ENCODE data around the gene ZNF213.

ZNF213 gene

GRCh38 chr16:3149630-3150345 is 15.0 kb downstream of the ZNF213 start:
- TF ChIP-seq CTCF (IDR thresholded peaks at IDR 0.05; ENCODE audit: control insufficient read depth, extremely low read depth, insufficient read depth): peak; percentile 66
- DNase-seq (ENCODE audit: low read depth): no peak
- H3K4me3 ChIP-seq (ENCODE audit: low read depth, low read length): peak overlapping the region; percentile 76

- peak; percentile 90 for DNase-seq (ENCODE audit: low read depth)
- no peak for TF ChIP-seq CTCF (IDR thresholded peaks at IDR 0.05; ENCODE audit: control insufficient read depth, extremely low read depth, insufficient read depth)
These were observed 15.8 kb downstream of the ZNF213 start for GRCh38 chr16:3150346-3151218.

GRCh38 chr16:3152027-3152276 is 17.1 kb downstream of the ZNF213 start:
- DNase-seq (ENCODE audit: low read depth): no peak
- peak overlapping the region; percentile 76 for H3K4me3 ChIP-seq (ENCODE audit: low read depth, low read length)
- TF ChIP-seq CTCF (IDR thresholded peaks at IDR 0.05; ENCODE audit: control insufficient read depth, extremely low read depth, insufficient read depth): no peak

More at GRCh38 chr16:3150346-3151218, 15.8 kb downstream of the ZNF213 start:
- H3K4me3 ChIP-seq (ENCODE audit: low read depth, low read length): peak overlapping the region; percentile 76

GRCh38 chr16:3152277-3152990 is 17.6 kb downstream of the ZNF213 start:
- DNase-seq (ENCODE audit: low read depth): peak; percentile 75
- peak; percentile 51 for TF ChIP-seq CTCF (IDR thresholded peaks at IDR 0.05; ENCODE audit: control insufficient read depth, extremely low read depth, insufficient read depth)
- H3K4me3 ChIP-seq (ENCODE audit: low read depth, low read length): peak overlapping the region; percentile 76

GRCh38 chr16:3152991-3153368 is 18.2 kb downstream of the ZNF213 start:
- no peak for TF ChIP-seq CTCF (IDR thresholded peaks at IDR 0.05; ENCODE audit: control insufficient read depth, extremely low read depth, insufficient read depth)
- peak overlapping the region; percentile 76 for H3K4me3 ChIP-seq (ENCODE audit: low read depth, low read length)
- no peak for DNase-seq (ENCODE audit: low read depth)

GRCh38 chr16:3155181-3155580 is 20.4 kb downstream of the ZNF213 start:
- TF ChIP-seq CTCF (IDR thresholded peaks at IDR 0.05; ENCODE audit: control insufficient read depth, extremely low read depth, insufficient read depth): no peak
- H3K4me3 ChIP-seq (ENCODE audit: low read depth, low read length): no peak overlapping the region
- no peak for DNase-seq (ENCODE audit: low read depth)
